ENCODE measurements around the gene RNF182. TPM values are rescaled to one million over a fixed set of nuclear protein-coding genes. Genes with fewer than 3 reads are reported as not detected.

Gene RNF182
- total and polyA plus RNA-seq, 2 donors (not counting 1 experiment from before 2014, with no cell fraction given): 0.10 TPM; not detected in 1

- Histone ChIP-seq H3K36me3 (replicated peaks in 1 of 2; ENCODE audit: control extremely low read depth in 1 of 2, control insufficient read depth in 1 of 2, extremely low read depth in 1 of 2, insufficient read depth in 2 of 2, low read length in 1 of 2) (no peaks in the 10 kb centered on the region), H3K27ac (ENCODE audit: low read length in 2 of 2) (no peak overlapping the region), H3K79me2 (ENCODE audit: control insufficient read depth, insufficient read depth, low read length) (no peaks in the 10 kb centered on the region), H2AFZ (ENCODE audit: insufficient read depth, low read depth, low read length, poor library complexity, severe bottlenecking) (no peak overlapping the region), H3K4me1 (ENCODE audit: control insufficient read depth in 2 of 2, insufficient read depth in 2 of 2, low read length in 2 of 2) (peaks cover 5 to 11% of the 10 kb centered on the region in 2 donors), H3K27me3 (replicated peaks in 1 of 4; ENCODE audit: control extremely low read depth in 1 of 4, control insufficient read depth in 3 of 4, insufficient read depth in 4 of 4, low read length in 3 of 4) (peaks cover 0 to 5% (median 0%) of the 10 kb centered on the region in 4 experiments), H3K4me3 (ENCODE audit: control extremely low read depth in 1 of 5, extremely low read depth in 1 of 5, insufficient read depth in 1 of 5, low read depth in 2 of 5, low read length in 4 of 5) (no peak overlapping the region), H3K4me2 (replicated peaks; ENCODE audit: low read depth, low read length, poor library complexity, severe bottlenecking) (no peak overlapping the region), H4K20me1 (ENCODE audit: control insufficient read depth, insufficient read depth, low read length, poor library complexity, severe bottlenecking) (no peaks in the 10 kb centered on the region), H3K9ac (ENCODE audit: low read length) (no peak overlapping the region), H3K9me3 (ENCODE audit: control extremely low read depth in 1 of 3, control insufficient read depth in 2 of 3, insufficient read depth in 1 of 3, low read length in 2 of 3) (no peaks in the 10 kb centered on the region)
- intact Hi-C loops (cut with micrococcal nuclease): no loop called here
- ChIA-PET POLR2A (no interaction called here), CTCF (no interaction called here)
- no peak for DNase-seq
- WGBS (ENCODE audit: insufficient coverage): 82% methylated on average over 3 of the region's 5 CpGs
- H3K27ac Mint-ChIP-seq: no peak overlapping the region
- no peak overlapping the region for H3K4me3 Mint-ChIP-seq
- no peak for TF ChIP-seq EZH2 (IDR thresholded peaks at IDR 0.05; ENCODE audit: borderline replicate concordance, insufficient read depth, low read depth, low read length, poor library complexity, severe bottlenecking)
- TF ChIP-seq, protein P1, sequence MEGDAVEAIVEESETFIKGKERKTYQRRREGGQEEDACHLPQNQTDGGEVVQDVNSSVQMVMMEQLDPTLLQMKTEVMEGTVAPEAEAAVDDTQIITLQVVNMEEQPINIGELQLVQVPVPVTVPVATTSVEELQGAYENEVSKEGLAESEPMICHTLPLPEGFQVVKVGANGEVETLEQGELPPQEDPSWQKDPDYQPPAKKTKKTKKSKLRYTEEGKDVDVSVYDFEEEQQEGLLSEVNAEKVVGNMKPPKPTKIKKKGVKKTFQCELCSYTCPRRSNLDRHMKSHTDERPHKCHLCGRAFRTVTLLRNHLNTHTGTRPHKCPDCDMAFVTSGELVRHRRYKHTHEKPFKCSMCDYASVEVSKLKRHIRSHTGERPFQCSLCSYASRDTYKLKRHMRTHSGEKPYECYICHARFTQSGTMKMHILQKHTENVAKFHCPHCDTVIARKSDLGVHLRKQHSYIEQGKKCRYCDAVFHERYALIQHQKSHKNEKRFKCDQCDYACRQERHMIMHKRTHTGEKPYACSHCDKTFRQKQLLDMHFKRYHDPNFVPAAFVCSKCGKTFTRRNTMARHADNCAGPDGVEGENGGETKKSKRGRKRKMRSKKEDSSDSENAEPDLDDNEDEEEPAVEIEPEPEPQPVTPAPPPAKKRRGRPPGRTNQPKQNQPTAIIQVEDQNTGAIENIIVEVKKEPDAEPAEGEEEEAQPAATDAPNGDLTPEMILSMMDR (IDR thresholded peaks at IDR 0.05): no peak
- peaks cover 17% of the 10 kb centered on the region for H3K27me3 Mint-ChIP-seq
- H3K9me3 Mint-ChIP-seq (ENCODE audit: insufficient read depth): no peaks in the 10 kb centered on the region
- no peak for ATAC-seq (ENCODE audit: low read depth)
- peaks cover 19% of the 10 kb centered on the region for H3K4me1 Mint-ChIP-seq
Observed at GRCh38 chr6:14022673-14023072, 97.9 kb downstream of the RNF182 start.

GRCh38 chr6:14023855-14024254 lies 99.1 kb downstream of the RNF182 start:
- H3K27ac Mint-ChIP-seq: no peak overlapping the region
- ChIA-PET CTCF (interaction anchor here (1.1 kb wide), 1 partner anchor 43 kb away, joined by 3 read pairs; no protein-coding TSS in a partner anchor), POLR2A (no interaction called here)
- Histone ChIP-seq H3K9ac (ENCODE audit: low read length) (no peak overlapping the region), H3K79me2 (ENCODE audit: control insufficient read depth, insufficient read depth, low read length) (no peaks in the 10 kb centered on the region), H3K4me3 (ENCODE audit: control extremely low read depth in 1 of 5, extremely low read depth in 1 of 5, insufficient read depth in 1 of 5, low read depth in 2 of 5, low read length in 4 of 5) (no peak overlapping the region), H3K9me3 (ENCODE audit: control extremely low read depth in 1 of 3, control insufficient read depth in 2 of 3, insufficient read depth in 1 of 3, low read length in 2 of 3) (no peaks in the 10 kb centered on the region), H2AFZ (ENCODE audit: insufficient read depth, low read depth, low read length, poor library complexity, severe bottlenecking) (no peak overlapping the region), H4K20me1 (ENCODE audit: control insufficient read depth, insufficient read depth, low read length, poor library complexity, severe bottlenecking) (no peaks in the 10 kb centered on the region), H3K36me3 (replicated peaks in 1 of 2; ENCODE audit: control extremely low read depth in 1 of 2, control insufficient read depth in 1 of 2, extremely low read depth in 1 of 2, insufficient read depth in 2 of 2, low read length in 1 of 2) (no peaks in the 10 kb centered on the region), H3K27ac (ENCODE audit: low read length in 2 of 2) (no peak overlapping the region), H3K27me3 (replicated peaks in 1 of 4; ENCODE audit: control extremely low read depth in 1 of 4, control insufficient read depth in 3 of 4, insufficient read depth in 4 of 4, low read length in 3 of 4) (peaks cover 0 to 16% (median 0%) of the 10 kb centered on the region in 4 experiments), H3K4me2 (replicated peaks; ENCODE audit: low read depth, low read length, poor library complexity, severe bottlenecking) (no peak overlapping the region), H3K4me1 (ENCODE audit: control insufficient read depth in 2 of 2, insufficient read depth in 2 of 2, low read length in 2 of 2) (peaks cover 5 to 11% of the 10 kb centered on the region in 2 donors)
- TF ChIP-seq EZH2 (IDR thresholded peaks at IDR 0.05; ENCODE audit: borderline replicate concordance, insufficient read depth, low read depth, low read length, poor library complexity, severe bottlenecking): no peak
- TF ChIP-seq, protein P1 (IDR thresholded peaks at IDR 0.05): no peak
- H3K4me3 Mint-ChIP-seq: no peak overlapping the region
- H3K4me1 Mint-ChIP-seq: peaks cover 19% of the 10 kb centered on the region
- ATAC-seq (ENCODE audit: low read depth) (no peak), DNase-seq (no peak)
- no peaks in the 10 kb centered on the region for H3K9me3 Mint-ChIP-seq (ENCODE audit: insufficient read depth)
- WGBS (ENCODE audit: insufficient coverage): no CpG with 5 or more reads among the region's 3 CpGs
- peaks cover 18% of the 10 kb centered on the region for H3K27me3 Mint-ChIP-seq
- intact Hi-C loops (cut with micrococcal nuclease): no loop called here

All from B cell (primary cell).